ENCODE data around the gene TPRN. TPM values are rescaled to one million over a fixed set of nuclear protein-coding genes. Genes with fewer than 3 reads are reported as not detected.

The TPRN gene
- total and polyA plus RNA-seq, 2 experiments from 2014 or later, result 6.4 to 29.2 TPM

DNA sequence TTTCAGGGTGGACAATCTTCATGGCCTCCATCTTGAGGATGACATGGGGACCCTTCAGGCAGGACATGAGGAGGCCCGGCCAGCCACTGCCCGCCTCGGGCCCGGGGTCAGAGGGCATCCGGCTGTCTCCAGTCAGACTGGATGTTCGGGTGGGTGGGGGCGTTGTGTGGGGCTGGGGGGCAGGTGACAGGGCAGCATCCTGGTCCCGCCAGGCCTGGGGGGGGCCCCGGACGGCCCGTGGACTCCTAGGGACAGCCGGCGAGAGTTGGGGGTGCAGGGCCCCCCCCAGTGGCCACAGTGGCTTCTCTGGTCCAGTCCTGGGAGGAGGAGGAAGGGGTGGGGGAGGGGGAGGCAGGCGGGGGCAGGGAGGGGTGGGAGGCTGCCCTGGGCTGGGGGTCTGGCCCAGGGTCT, 20.6 kb upstream of the TPRN start:
- ATAC-seq, result no peak
- Mint-ChIP-seq H3K27me3 (ENCODE audit: insufficient read depth, low read depth, poor library complexity) (no peaks in the 10 kb centered on the region), H3K4me3 (peak overlapping the region; percentile 30; the same call in 1 of the 3 replicates), H3K4me1 (peaks cover 7% of the 10 kb centered on the region; the same call in 2 of the 3 replicates), H3K36me3 (ENCODE audit: low read depth) (no peaks in the 10 kb centered on the region; the same call in 2 of the 3 replicates), H3K9me3 (no peaks in the 10 kb centered on the region), H3K27ac (no peak overlapping the region)
- H3K27me3 ChIP-seq (ENCODE audit: insufficient read depth), result peaks cover 9% of the 10 kb centered on the region; the same call in 1 of the 2 replicates
- H3K4me3 ChIP-seq, result peak overlapping the region; percentile 58
- peaks cover 3% of the 10 kb centered on the region; the same call in 1 of the 2 replicates for H3K4me1 ChIP-seq (ENCODE audit: insufficient read depth)
- H3K4me2 ChIP-seq, result peak overlapping the region; percentile 73; the same call in 1 of the 2 replicates
- H3K9me2 ChIP-seq (ENCODE audit: insufficient read depth), result no peaks in the 10 kb centered on the region
- 0 out of 2 replicates have a peak, but pooled peaks cover 9% of the 10 kb centered on the region for H3F3A ChIP-seq (replicated peaks; ENCODE audit: low read depth)
- H2AFZ ChIP-seq, result no peak overlapping the region
- no peak for TF ChIP-seq JUNB (IDR thresholded peaks at IDR 0.05; ENCODE audit: unreplicated experiment)
- TF ChIP-seq, protein P1, sequence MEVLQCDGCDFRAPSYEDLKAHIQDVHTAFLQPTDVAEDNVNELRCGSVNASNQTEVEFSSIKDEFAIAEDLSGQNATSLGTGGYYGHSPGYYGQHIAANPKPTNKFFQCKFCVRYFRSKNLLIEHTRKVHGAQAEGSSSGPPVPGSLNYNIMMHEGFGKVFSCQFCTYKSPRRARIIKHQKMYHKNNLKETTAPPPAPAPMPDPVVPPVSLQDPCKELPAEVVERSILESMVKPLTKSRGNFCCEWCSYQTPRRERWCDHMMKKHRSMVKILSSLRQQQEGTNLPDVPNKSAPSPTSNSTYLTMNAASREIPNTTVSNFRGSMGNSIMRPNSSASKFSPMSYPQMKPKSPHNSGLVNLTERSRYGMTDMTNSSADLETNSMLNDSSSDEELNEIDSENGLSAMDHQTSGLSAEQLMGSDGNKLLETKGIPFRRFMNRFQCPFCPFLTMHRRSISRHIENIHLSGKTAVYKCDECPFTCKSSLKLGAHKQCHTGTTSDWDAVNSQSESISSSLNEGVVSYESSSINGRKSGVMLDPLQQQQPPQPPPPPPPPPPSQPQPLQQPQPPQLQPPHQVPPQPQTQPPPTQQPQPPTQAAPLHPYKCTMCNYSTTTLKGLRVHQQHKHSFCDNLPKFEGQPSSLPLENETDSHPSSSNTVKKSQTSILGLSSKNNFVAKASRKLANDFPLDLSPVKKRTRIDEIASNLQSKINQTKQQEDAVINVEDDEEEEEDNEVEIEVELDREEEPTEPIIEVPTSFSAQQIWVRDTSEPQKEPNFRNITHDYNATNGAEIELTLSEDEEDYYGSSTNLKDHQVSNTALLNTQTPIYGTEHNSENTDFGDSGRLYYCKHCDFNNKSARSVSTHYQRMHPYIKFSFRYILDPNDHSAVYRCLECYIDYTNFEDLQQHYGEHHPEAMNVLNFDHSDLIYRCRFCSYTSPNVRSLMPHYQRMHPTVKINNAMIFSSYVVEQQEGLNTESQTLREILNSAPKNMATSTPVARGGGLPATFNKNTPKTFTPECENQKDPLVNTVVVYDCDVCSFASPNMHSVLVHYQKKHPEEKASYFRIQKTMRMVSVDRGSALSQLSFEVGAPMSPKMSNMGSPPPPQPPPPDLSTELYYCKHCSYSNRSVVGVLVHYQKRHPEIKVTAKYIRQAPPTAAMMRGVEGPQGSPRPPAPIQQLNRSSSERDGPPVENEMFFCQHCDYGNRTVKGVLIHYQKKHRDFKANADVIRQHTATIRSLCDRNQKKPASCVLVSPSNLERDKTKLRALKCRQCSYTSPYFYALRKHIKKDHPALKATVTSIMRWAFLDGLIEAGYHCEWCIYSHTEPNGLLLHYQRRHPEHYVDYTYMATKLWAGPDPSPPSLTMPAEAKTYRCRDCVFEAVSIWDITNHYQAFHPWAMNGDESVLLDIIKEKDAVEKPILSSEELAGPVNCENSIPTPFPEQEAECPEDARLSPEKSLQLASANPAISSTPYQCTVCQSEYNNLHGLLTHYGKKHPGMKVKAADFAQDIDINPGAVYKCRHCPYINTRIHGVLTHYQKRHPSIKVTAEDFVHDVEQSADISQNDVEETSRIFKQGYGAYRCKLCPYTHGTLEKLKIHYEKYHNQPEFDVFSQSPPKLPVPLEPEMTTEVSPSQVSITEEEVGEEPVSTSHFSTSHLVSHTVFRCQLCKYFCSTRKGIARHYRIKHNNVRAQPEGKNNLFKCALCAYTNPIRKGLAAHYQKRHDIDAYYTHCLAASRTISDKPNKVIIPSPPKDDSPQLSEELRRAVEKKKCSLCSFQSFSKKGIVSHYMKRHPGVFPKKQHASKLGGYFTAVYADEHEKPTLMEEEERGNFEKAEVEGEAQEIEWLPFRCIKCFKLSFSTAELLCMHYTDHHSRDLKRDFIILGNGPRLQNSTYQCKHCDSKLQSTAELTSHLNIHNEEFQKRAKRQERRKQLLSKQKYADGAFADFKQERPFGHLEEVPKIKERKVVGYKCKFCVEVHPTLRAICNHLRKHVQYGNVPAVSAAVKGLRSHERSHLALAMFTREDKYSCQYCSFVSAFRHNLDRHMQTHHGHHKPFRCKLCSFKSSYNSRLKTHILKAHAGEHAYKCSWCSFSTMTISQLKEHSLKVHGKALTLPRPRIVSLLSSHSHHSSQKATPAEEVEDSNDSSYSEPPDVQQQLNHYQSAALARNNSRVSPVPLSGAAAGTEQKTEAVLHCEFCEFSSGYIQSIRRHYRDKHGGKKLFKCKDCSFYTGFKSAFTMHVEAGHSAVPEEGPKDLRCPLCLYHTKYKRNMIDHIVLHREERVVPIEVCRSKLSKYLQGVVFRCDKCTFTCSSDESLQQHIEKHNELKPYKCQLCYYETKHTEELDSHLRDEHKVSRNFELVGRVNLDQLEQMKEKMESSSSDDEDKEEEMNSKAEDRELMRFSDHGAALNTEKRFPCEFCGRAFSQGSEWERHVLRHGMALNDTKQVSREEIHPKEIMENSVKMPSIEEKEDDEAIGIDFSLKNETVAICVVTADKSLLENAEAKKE (CRISPR knock-in tag; IDR thresholded peaks at IDR 0.05), result no peak
- TF ChIP-seq, protein P2, sequence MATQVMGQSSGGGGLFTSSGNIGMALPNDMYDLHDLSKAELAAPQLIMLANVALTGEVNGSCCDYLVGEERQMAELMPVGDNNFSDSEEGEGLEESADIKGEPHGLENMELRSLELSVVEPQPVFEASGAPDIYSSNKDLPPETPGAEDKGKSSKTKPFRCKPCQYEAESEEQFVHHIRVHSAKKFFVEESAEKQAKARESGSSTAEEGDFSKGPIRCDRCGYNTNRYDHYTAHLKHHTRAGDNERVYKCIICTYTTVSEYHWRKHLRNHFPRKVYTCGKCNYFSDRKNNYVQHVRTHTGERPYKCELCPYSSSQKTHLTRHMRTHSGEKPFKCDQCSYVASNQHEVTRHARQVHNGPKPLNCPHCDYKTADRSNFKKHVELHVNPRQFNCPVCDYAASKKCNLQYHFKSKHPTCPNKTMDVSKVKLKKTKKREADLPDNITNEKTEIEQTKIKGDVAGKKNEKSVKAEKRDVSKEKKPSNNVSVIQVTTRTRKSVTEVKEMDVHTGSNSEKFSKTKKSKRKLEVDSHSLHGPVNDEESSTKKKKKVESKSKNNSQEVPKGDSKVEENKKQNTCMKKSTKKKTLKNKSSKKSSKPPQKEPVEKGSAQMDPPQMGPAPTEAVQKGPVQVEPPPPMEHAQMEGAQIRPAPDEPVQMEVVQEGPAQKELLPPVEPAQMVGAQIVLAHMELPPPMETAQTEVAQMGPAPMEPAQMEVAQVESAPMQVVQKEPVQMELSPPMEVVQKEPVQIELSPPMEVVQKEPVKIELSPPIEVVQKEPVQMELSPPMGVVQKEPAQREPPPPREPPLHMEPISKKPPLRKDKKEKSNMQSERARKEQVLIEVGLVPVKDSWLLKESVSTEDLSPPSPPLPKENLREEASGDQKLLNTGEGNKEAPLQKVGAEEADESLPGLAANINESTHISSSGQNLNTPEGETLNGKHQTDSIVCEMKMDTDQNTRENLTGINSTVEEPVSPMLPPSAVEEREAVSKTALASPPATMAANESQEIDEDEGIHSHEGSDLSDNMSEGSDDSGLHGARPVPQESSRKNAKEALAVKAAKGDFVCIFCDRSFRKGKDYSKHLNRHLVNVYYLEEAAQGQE (IDR thresholded peaks at IDR 0.05; ENCODE audit: unreplicated experiment), result no peak
- TF ChIP-seq EZH2phosphoT487 (IDR thresholded peaks at IDR 0.05; ENCODE audit: unreplicated experiment), result no peak
- no peak for TF ChIP-seq ZNF331 (CRISPR knock-in tag; IDR thresholded peaks at IDR 0.05; ENCODE audit: low read depth)
- TF ChIP-seq, protein P3, sequence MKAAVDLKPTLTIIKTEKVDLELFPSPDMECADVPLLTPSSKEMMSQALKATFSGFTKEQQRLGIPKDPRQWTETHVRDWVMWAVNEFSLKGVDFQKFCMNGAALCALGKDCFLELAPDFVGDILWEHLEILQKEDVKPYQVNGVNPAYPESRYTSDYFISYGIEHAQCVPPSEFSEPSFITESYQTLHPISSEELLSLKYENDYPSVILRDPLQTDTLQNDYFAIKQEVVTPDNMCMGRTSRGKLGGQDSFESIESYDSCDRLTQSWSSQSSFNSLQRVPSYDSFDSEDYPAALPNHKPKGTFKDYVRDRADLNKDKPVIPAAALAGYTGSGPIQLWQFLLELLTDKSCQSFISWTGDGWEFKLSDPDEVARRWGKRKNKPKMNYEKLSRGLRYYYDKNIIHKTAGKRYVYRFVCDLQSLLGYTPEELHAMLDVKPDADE (IDR thresholded peaks at IDR 0.05), result no peak
- no peak for TF ChIP-seq NANOG (IDR thresholded peaks at IDR 0.05; ENCODE audit: borderline replicate concordance)
- TF ChIP-seq CREB1 (CRISPR knock-in tag; IDR thresholded peaks at IDR 0.05; ENCODE audit: low read depth), result no peak
- no peak overlapping the region for H3K27ac ChIP-seq (ENCODE audit: low read depth)
- H3K79me2 ChIP-seq (replicated peaks; ENCODE audit: insufficient read depth), result no peaks in the 10 kb centered on the region
- no peak for DNase-seq (ENCODE audit: low spot score)
- no peaks in the 10 kb centered on the region for H4K20me1 ChIP-seq (replicated peaks; ENCODE audit: insufficient read depth)
- no peaks in the 10 kb centered on the region for H3K36me3 ChIP-seq (ENCODE audit: insufficient read depth)

All from GM23338 (cell line).